Measurements from ENCODE around the gene RAI1.

RAI1 gene

GRCh38 chr17:17718251-17718650, 37.0 kb downstream of the RAI1 start:
- no peak overlapping the region for H3K27ac ChIP-seq
- TF ChIP-seq ZFX (IDR thresholded peaks at IDR 0.05) (no peak), CTCF (conservative IDR thresholded peaks at IDR 0.05) (no peak)

GRCh38 chr17:17719199-17719940, 38.1 kb downstream of the RAI1 start:
- H3K27ac ChIP-seq: no peak overlapping the region
- TF ChIP-seq ZFX (IDR thresholded peaks at IDR 0.05): no peak
- TF ChIP-seq CTCF (conservative IDR thresholded peaks at IDR 0.05): no peak

GRCh38 chr17:17719966-17720543, 38.8 kb downstream of the RAI1 start:
- TF ChIP-seq ZFX (IDR thresholded peaks at IDR 0.05): no peak
- no peak for TF ChIP-seq CTCF (conservative IDR thresholded peaks at IDR 0.05)
- H3K27ac ChIP-seq: no peak overlapping the region

- TF ChIP-seq CTCF (conservative IDR thresholded peaks at IDR 0.05) (no peak), ZFX (IDR thresholded peaks at IDR 0.05) (no peak)
- no peak overlapping the region for H3K27ac ChIP-seq
Measured at GRCh38 chr17:17721140-17721668, 39.9 kb downstream of the RAI1 start.

- H3K27ac ChIP-seq: no peak overlapping the region
- TF ChIP-seq ZFX (IDR thresholded peaks at IDR 0.05) (no peak), CTCF (conservative IDR thresholded peaks at IDR 0.05) (no peak)
Measured at GRCh38 chr17:17722081-17722905, 41.0 kb downstream of the RAI1 start.

- TF ChIP-seq ZFX (IDR thresholded peaks at IDR 0.05) (no peak), CTCF (conservative IDR thresholded peaks at IDR 0.05) (no peak)
- no peak overlapping the region for H3K27ac ChIP-seq
Measured at GRCh38 chr17:17722906-17723353, 41.7 kb downstream of the RAI1 start.

Measured in C4-2B (cell line).